ENCODE measurements around the gene ADAMTS15.

DNA sequence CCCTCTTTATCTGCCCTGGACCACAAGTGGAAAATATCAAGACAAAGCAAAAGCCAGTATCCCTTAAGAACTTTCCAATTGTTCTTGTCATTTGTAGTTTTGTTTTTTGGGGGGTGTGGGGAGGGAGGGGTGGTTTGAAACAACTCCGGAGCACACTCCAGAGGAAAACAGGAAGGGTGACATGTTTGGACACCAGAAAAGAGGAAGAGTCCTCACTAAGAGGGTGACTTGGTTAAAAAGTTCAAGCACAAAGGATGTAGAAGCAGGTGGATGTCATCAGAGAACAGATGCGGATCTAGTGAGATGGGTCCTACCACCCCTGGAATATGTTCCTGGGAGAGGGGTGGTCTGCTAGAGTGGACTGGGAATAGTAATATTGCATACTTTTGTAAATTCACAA lies 45.9 kb upstream of the ADAMTS15 start:
- no peak for TF ChIP-seq CTCF (IDR thresholded peaks at IDR 0.05)
- TF ChIP-seq POLR2AphosphoS5 (IDR thresholded peaks at IDR 0.05), result no peak
